ENCODE measurements around the gene ERC1.

- TF ChIP-seq CTCF (IDR thresholded peaks at IDR 0.05; ENCODE audit: low read depth, low read length, poor library complexity, severe bottlenecking) (no peak), EZH2phosphoT487 (IDR thresholded peaks at IDR 0.05; ENCODE audit: borderline replicate concordance, low read length) (no peak)
Measured at GRCh38 chr12:1297639-1298175, 306.7 kb downstream of the ERC1 start.

All from DOHH2 (cell line).